PFSK-1 (cell line): ENCODE data around the gene USF2.

ENCODE experiments used
- FOXP2 ChIP-seq: optimal IDR thresholded peaks from 2 replicates; pipeline ENCODE3; 2011; ENCODE audit warnings: borderline replicate concordance, control low read depth, inconsistent platforms; ENCODE audit not compliant: insufficient read depth; ENCODE audit errors: extremely low read length, extremely low read depth
- POLR2AphosphoS5 ChIP-seq: IDR thresholded peaks from 2 replicates; pipeline ENCODE4 v1.6.1; 2012; ENCODE audit warnings: low read depth, mild to moderate bottlenecking, control low read depth, low read length, moderate library complexity
- SIN3A ChIP-seq: IDR thresholded peaks from 2 replicates; pipeline ENCODE4 v1.6.1; 2012; ENCODE audit warnings: mild to moderate bottlenecking, low read length, moderate library complexity, borderline replicate concordance; ENCODE audit not compliant: insufficient read depth
- TAF1 ChIP-seq: IDR thresholded peaks from 2 replicates; pipeline ENCODE4 v1.6.1; 2012; ENCODE audit warnings: low read length, control low read depth, borderline replicate concordance; ENCODE audit not compliant: insufficient read depth
- TF ChIP-seq, protein P1 (sequence below), 2 experiments: IDR thresholded peaks; 2 replicates each; pipeline versions ENCODE4 v1.6.1 to v1.8.0; 2011 to 2012; ENCODE audit warnings: low read depth in 2 of 2, low read length in 2 of 2, control low read depth in 1 of 2, inconsistent platforms in 1 of 2, mild to moderate bottlenecking in 1 of 2, moderate library complexity in 1 of 2; ENCODE audit not compliant: insufficient read depth in 1 of 2

USF2 gene

DNA sequence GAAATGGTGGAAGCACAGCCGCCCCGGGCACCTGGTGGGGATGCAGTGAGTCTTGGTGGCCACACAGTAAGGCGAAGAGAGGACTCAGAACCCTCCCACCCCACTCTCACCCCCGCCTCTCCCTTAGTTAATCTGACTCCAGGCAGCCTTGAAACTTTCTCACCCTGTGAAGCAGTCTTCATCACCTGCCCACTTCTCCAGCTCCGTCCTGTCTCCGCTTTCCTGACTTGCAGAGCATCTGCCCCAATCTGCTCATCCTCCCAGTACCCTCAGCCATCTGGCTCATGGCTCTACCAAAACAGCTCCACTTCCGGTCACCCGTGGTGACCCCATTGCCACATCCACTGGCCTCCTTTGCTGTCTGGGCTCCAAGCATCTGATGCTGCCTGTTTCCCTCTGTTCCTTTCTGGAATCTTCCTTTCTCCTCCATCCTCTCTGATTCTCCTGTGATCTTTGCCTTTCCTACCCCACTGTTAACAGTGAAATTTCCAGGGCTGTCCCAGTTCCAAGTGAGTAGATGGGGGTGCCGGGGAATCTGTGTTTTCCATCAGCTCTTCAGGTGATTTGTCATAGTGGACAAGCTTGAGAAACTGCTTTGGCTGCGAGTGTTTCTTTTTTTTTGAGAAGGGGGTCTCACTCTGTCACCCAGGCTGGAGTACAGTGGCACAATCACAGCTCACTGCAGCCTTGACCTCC lies 4.3 kb downstream of the USF2 start:
- no peak for TF ChIP-seq FOXP2
- TF ChIP-seq TAF1, result no peak
- no peak for TF ChIP-seq POLR2AphosphoS5
- no peak for TF ChIP-seq SIN3A

DNA sequence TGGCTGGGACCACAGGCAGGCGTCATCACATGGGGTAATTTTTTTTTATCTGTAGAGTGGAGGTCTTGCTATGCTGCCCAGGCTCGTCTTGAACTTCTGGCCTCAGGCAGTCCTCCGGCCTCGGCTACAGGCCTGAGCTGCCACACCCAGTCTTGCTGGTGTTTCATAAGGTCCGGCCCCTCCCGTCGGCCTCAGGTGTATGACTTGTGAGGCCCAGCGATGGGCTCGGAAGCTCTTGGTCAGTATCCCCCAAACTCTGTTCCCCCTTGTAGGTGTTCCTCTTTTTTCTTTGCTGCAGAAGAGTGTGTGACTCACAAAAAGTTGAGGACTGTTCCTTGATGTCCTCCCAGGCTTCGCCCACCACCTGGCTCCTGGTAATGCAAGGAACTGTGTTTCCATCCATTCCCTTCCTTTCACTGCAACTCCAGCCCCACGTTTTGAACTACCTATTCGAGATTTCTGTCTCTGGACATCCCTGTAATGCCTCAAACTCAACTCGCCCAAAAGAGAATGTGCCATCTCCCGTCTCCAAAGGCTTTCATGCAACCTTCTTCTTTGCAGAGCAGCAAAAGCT lies 5.0 kb downstream of the USF2 start:
- no peak for TF ChIP-seq SIN3A
- no peak for TF ChIP-seq TAF1
- no peak for TF ChIP-seq POLR2AphosphoS5
- TF ChIP-seq, protein P1, sequence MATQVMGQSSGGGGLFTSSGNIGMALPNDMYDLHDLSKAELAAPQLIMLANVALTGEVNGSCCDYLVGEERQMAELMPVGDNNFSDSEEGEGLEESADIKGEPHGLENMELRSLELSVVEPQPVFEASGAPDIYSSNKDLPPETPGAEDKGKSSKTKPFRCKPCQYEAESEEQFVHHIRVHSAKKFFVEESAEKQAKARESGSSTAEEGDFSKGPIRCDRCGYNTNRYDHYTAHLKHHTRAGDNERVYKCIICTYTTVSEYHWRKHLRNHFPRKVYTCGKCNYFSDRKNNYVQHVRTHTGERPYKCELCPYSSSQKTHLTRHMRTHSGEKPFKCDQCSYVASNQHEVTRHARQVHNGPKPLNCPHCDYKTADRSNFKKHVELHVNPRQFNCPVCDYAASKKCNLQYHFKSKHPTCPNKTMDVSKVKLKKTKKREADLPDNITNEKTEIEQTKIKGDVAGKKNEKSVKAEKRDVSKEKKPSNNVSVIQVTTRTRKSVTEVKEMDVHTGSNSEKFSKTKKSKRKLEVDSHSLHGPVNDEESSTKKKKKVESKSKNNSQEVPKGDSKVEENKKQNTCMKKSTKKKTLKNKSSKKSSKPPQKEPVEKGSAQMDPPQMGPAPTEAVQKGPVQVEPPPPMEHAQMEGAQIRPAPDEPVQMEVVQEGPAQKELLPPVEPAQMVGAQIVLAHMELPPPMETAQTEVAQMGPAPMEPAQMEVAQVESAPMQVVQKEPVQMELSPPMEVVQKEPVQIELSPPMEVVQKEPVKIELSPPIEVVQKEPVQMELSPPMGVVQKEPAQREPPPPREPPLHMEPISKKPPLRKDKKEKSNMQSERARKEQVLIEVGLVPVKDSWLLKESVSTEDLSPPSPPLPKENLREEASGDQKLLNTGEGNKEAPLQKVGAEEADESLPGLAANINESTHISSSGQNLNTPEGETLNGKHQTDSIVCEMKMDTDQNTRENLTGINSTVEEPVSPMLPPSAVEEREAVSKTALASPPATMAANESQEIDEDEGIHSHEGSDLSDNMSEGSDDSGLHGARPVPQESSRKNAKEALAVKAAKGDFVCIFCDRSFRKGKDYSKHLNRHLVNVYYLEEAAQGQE (IDR thresholded peaks at IDR 0.05; ENCODE audit: insufficient read depth in 1 of 2, low read depth in 2 of 2, low read length in 2 of 2), result no peak
- no peak for TF ChIP-seq FOXP2

DNA sequence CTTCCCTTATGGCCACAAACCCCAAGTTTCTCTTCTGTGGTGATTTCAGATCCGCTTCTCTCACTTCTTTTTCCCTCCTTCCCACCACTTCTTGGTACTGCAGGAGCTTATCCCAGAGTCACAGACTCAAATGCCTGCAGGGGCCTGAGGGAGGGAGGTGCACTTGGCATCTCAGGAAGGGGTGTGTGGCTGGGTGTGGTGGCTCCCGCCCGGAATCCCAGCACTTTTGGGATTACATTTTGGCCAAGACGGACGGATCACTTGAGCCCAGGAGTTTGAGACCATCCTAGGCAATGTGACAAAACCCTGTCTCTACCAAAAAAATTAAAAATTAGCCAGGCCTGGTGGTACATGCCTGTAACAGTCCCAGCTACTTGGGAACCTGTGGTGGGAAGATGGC lies 5.6 kb downstream of the USF2 start:
- no peak for TF ChIP-seq POLR2AphosphoS5
- TF ChIP-seq, protein P1 (IDR thresholded peaks at IDR 0.05; ENCODE audit: insufficient read depth in 1 of 2, low read depth in 2 of 2, low read length in 2 of 2), result no peak
- TF ChIP-seq SIN3A, result no peak

DNA sequence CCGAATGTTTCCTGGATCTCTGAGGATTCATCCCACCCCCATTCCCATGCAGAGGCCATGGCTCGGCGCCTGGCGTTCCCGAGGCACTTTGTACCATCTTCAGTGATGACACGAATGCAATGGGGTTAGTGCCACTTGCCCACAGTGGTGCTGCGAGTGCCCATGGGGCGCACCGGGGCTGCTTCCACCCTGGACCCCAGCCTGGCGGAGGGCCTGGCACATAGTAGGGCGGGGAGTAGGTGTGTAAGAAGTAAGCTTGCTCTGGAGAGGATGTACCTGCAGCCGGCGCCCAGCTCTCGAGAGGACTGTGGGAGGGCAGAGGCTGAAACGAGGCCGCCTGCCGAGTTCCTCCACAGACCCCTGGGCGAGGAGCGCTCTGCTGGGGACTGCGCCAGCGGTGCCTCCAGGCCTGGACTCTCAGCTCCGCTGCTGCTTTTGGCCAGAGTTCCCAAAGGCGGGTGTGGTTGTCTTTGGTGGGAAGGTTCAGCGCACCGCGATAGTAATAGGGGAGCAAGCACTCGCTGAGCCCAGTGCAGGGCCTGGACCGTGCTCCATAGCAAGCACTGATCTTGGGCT lies 8.0 kb downstream of the USF2 start:
- TF ChIP-seq, protein P1 (IDR thresholded peaks at IDR 0.05; ENCODE audit: insufficient read depth in 1 of 2, low read depth in 2 of 2, low read length in 2 of 2), result no peak

DNA sequence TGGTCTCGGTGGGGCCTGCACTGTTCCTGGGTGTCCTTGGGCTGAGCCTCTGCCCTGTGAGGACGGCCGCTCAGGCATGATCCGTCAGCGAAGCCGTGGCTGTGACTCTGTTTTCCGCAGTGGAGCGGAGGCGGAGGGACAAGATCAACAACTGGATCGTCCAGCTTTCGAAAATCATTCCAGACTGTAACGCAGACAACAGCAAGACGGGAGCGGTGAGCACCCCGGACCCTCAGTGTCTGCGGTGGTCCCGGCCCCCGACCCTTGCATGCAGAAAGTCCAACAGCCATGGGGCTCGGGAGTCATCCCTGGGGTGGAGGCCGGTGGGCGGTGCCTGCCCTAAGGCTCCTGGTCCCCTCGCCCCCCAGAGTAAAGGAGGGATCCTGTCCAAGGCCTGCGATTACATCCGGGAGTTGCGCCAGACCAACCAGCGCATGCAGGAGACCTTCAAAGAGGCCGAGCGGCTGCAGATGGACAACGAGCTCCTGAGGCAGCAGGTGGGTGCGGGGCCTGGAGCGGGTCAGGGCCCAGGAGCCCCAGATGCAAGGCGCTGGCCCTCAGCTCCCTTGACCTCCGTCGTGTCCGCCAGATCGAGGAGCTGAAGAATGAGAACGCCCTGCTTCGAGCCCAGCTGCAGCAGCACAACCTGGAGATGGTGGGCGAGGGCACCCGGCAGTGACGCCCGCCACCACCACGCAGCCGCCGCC lies 10.0 kb downstream of the USF2 start:
- TF ChIP-seq FOXP2 (no peak), TAF1 (no peak), SIN3A (no peak), POLR2AphosphoS5 (no peak)
- TF ChIP-seq, protein P1 (IDR thresholded peaks at IDR 0.05; ENCODE audit: insufficient read depth in 1 of 2, low read depth in 2 of 2, low read length in 2 of 2), result no peak
